K562 (cell line): Measurements from ENCODE around the gene GRM3. TPM values are rescaled to one million over a fixed set of nuclear protein-coding genes. Genes with fewer than 3 reads are reported as not detected.

Experiments used
- CHD2 ChIP-seq: IDR thresholded peaks from 2 replicates; pipeline ENCODE4 v1.6.1; 2011; ENCODE audit warnings: low read depth, low read length
- CREM ChIP-seq: IDR thresholded peaks from 2 replicates; pipeline ENCODE4 v1.6.1; 2014; ENCODE audit warnings: antibody characterized with exemption, low read depth
- DPF2 ChIP-seq: fragments of 450-650 bp; IDR thresholded peaks from 2 replicates; pipeline ENCODE4 v1.6.1; 2016
- JUND ChIP-seq, 2 experiments: IDR thresholded peaks; 2 replicates in 1 of 2; 3 replicates in 1 of 2; pipeline ENCODE4 v1.6.1; 2011; ENCODE audit warnings: borderline replicate concordance in 2 of 2, low read depth in 2 of 2, low read length in 2 of 2, improper control_type of control experiment in 1 of 2, missing biosample characterization in 1 of 2, missing genetic modification characterization in 1 of 2, missing genetic modification reagents in 1 of 2
- MAFG ChIP-seq: fragments of 450-650 bp; conservative IDR thresholded peaks from 2 replicates; pipeline ENCODE4 v1.6.1; 2016; ENCODE audit warnings: missing genetic modification characterization, missing compliant biosample characterization
- RBBP5 ChIP-seq: fragments of 200-600 bp; sonication (generic); IDR thresholded peaks from 2 replicates; pipeline ENCODE4 v1.6.1; 2012; ENCODE audit warnings: borderline replicate concordance, mild to moderate bottlenecking, low read length, control low read depth, inconsistent platforms; ENCODE audit not compliant: insufficient read depth, poor library complexity, severe bottlenecking
- SMAD1 ChIP-seq: fragments of 150-350 bp; IDR thresholded peaks from 2 replicates; pipeline ENCODE4 v1.6.1; 2014; ENCODE audit warnings: low read length, low read depth; ENCODE audit not compliant: partially characterized antibody
- ZNF165 ChIP-seq: fragments of 250-450 bp; sonication (Bioruptor Pico); IDR thresholded peaks from 2 replicates; pipeline ENCODE4 v1.4.0; 2020; ENCODE audit warnings: borderline replicate concordance
- polyA plus RNA-seq, 8 experiments: library from polyadenylated mRNA; depleted of rRNA in 4 of 8; stranded (reverse) in 5 of 8; unstranded in 3 of 8; fragments of >200 nt; fragmentation: Nextera tagmentation in 2 of 8; fragmentation: Illumina TruSeq in 1 of 8; extraction: Ambion mirVana in 2 of 8; extraction: Trizol in 1 of 8; gene quantifications; 2 replicates each; pipeline versions ENCODE4 v1.2.1 to v1.2.3, GENCODE V29; 2011 to 2014; ENCODE audit warnings: inconsistent platforms in 1 of 8, missing spikeins in 1 of 8
- total RNA-seq, 7 experiments: library from RNA; depleted of rRNA in 6 of 7; stranded (reverse); fragments of >200 nt in 6 of 7; fragmentation: Illumina TruSeq in 2 of 7; extraction: Trizol in 2 of 7; gene quantifications; 2 replicates each; pipeline versions ENCODE4 v1.2.1 to v1.2.3, GENCODE V29; 2011 to 2021; ENCODE audit warnings: low replicate concordance in 1 of 7
- TF ChIP-seq, protein P1 (sequence below): sonication (generic); formaldehyde crosslinking; IDR thresholded peaks from 2 replicates; pipeline ENCODE4 v1.8.0; 2022; ENCODE audit warnings: mild to moderate bottlenecking, missing genetic modification reagents
- TF ChIP-seq, protein P2 (sequence below): fragments of 250-450 bp; sonication (Bioruptor Pico); IDR thresholded peaks from 2 replicates; pipeline ENCODE4 v1.4.0; 2020; ENCODE audit warnings: mild to moderate bottlenecking, moderate library complexity
- TF ChIP-seq, protein P3 (sequence below), 2 experiments: fragments of 450-650 bp in 1 of 2; IDR thresholded peaks; 2 replicates each; pipeline ENCODE4 v1.6.1; 2011 to 2017; ENCODE audit warnings: low read depth in 2 of 2, antibody characterized with exemption in 1 of 2, borderline replicate concordance in 1 of 2, low read length in 1 of 2, mild to moderate bottlenecking in 1 of 2, mixed read lengths in 1 of 2; ENCODE audit not compliant: control insufficient read depth in 1 of 2

The GRM3 gene
- total and polyA plus RNA-seq, 9 of the 15 experiments (the other 6 are each of a cell fraction or from before 2014, with no cell fraction given) = 0.03 to 0.08 (median 0.03) TPM; not detected in 6

DNA sequence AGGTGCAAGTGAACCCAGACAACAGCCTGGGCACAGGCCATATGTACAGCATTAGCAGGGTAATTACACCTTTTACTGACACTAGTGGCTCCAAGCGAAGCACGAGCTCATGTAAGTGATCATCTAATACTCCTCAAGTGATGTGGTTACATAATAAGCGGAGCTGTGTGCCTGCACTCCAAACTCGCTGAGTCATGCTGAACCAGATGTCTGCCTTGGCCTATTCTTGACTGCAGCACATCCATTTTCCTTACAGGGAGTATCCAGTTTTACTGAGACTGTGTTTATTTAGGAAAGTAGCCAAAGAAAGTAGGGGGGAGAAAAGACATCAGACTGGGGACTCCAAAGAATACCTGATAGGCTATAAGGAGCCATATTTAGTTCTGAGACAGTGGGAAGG, 90.1 kb downstream of the GRM3 start (continued):
- TF ChIP-seq, protein P1, sequence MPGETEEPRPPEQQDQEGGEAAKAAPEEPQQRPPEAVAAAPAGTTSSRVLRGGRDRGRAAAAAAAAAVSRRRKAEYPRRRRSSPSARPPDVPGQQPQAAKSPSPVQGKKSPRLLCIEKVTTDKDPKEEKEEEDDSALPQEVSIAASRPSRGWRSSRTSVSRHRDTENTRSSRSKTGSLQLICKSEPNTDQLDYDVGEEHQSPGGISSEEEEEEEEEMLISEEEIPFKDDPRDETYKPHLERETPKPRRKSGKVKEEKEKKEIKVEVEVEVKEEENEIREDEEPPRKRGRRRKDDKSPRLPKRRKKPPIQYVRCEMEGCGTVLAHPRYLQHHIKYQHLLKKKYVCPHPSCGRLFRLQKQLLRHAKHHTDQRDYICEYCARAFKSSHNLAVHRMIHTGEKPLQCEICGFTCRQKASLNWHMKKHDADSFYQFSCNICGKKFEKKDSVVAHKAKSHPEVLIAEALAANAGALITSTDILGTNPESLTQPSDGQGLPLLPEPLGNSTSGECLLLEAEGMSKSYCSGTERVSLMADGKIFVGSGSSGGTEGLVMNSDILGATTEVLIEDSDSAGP (CRISPR knock-in tag) = no peak
- TF ChIP-seq, protein P2, sequence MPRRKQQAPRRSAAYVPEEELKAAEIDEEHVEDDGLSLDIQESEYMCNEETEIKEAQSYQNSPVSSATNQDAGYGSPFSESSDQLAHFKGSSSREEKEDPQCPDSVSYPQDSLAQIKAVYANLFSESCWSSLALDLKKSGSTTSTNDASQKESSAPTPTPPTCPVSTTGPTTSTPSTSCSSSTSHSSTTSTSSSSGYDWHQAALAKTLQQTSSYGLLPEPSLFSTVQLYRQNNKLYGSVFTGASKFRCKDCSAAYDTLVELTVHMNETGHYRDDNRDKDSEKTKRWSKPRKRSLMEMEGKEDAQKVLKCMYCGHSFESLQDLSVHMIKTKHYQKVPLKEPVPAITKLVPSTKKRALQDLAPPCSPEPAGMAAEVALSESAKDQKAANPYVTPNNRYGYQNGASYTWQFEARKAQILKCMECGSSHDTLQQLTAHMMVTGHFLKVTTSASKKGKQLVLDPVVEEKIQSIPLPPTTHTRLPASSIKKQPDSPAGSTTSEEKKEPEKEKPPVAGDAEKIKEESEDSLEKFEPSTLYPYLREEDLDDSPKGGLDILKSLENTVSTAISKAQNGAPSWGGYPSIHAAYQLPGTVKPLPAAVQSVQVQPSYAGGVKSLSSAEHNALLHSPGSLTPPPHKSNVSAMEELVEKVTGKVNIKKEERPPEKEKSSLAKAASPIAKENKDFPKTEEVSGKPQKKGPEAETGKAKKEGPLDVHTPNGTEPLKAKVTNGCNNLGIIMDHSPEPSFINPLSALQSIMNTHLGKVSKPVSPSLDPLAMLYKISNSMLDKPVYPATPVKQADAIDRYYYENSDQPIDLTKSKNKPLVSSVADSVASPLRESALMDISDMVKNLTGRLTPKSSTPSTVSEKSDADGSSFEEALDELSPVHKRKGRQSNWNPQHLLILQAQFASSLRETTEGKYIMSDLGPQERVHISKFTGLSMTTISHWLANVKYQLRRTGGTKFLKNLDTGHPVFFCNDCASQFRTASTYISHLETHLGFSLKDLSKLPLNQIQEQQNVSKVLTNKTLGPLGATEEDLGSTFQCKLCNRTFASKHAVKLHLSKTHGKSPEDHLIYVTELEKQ = no peak
- TF ChIP-seq MAFG (tag) = peak; percentile 86
- TF ChIP-seq SMAD1 = no peak
- TF ChIP-seq CREM = no peak
- TF ChIP-seq CHD2 = no peak
- TF ChIP-seq, protein P3, sequence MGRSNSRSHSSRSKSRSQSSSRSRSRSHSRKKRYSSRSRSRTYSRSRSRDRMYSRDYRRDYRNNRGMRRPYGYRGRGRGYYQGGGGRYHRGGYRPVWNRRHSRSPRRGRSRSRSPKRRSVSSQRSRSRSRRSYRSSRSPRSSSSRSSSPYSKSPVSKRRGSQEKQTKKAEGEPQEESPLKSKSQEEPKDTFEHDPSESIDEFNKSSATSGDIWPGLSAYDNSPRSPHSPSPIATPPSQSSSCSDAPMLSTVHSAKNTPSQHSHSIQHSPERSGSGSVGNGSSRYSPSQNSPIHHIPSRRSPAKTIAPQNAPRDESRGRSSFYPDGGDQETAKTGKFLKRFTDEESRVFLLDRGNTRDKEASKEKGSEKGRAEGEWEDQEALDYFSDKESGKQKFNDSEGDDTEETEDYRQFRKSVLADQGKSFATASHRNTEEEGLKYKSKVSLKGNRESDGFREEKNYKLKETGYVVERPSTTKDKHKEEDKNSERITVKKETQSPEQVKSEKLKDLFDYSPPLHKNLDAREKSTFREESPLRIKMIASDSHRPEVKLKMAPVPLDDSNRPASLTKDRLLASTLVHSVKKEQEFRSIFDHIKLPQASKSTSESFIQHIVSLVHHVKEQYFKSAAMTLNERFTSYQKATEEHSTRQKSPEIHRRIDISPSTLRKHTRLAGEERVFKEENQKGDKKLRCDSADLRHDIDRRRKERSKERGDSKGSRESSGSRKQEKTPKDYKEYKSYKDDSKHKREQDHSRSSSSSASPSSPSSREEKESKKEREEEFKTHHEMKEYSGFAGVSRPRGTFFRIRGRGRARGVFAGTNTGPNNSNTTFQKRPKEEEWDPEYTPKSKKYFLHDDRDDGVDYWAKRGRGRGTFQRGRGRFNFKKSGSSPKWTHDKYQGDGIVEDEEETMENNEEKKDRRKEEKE (IDR thresholded peaks at IDR 0.05; ENCODE audit: borderline replicate concordance in 1 of 2, control insufficient read depth in 1 of 2, low read depth in 2 of 2, low read length in 1 of 2) = no peak
- no peak for TF ChIP-seq DPF2
- TF ChIP-seq JUND (IDR thresholded peaks at IDR 0.05; ENCODE audit: borderline replicate concordance, low read depth, low read length) = no peak
- TF ChIP-seq JUND (tag; IDR thresholded peaks at IDR 0.05; ENCODE audit: borderline replicate concordance, low read depth, low read length) = 0 out of 3 replicates have a peak, but pooled peaks have one; percentile 22
- TF ChIP-seq RBBP5 = no peak
- no peak for TF ChIP-seq ZNF165
